H1 (cell line): ENCODE data around the gene MOCS1. TPM values are rescaled to one million over a fixed set of nuclear protein-coding genes. Genes with fewer than 3 reads are reported as not detected.

Source experiments
- CTCF ChIA-PET: fragments of 300-600 bp; sonication (Branson Sonifier 250); formaldehyde crosslinking; loops from one replicate; lab custom pipeline; 2021; ENCODE audit not compliant: partially characterized antibody; lab: Charles Lee
- POLR2A ChIA-PET: fragments of 300-600 bp; sonication (Branson Sonifier 250); formaldehyde crosslinking; loops from one replicate; lab custom pipeline; 2021; ENCODE audit warnings: inconsistent platforms; ENCODE audit not compliant: partially characterized antibody; lab: Charles Lee
- DNase-seq, 2 experiments: peaks; one replicate each; pipeline versions ENCODE4 v3.0.0 to v3.0.0-alpha.2; 2010 to 2022; ENCODE audit warnings: low spot score in 2 of 2, low read depth in 1 of 2, mixed read lengths in 1 of 2
- FAIRE-seq: peaks from 2 replicates; lab custom pipeline; 2011; peaks lifted over from hg19 to GRCh38; lab: Jason Lieb, UNC
- H2AFZ ChIP-seq: 2 replicates; pipeline ENCODE4 v1.8.1; 2012; ENCODE audit warnings: low read length, inconsistent platforms
- H2AK5ac ChIP-seq: 2 replicates; pipeline ENCODE4 v1.6.1; 2013; ENCODE audit warnings: low read depth, low read length
- H2BK120ac ChIP-seq: replicated peaks from 2 replicates; pipeline ENCODE3; 2013; ENCODE audit warnings: low read depth, low read length, inconsistent platforms
- H2BK12ac ChIP-seq: 2 replicates; pipeline ENCODE4 v1.6.1; 2013; ENCODE audit warnings: low read depth, low read length
- H2BK15ac ChIP-seq: 2 replicates; pipeline ENCODE4 v1.6.1; 2013; ENCODE audit warnings: low read length
- H2BK20ac ChIP-seq: 2 replicates; pipeline ENCODE4 v1.6.1; 2013; ENCODE audit warnings: low read length
- H2BK5ac ChIP-seq: 2 replicates; pipeline ENCODE4 v1.6.1; 2013; ENCODE audit warnings: low read depth, low read length
- H3K14ac ChIP-seq: 2 replicates; pipeline ENCODE4 v1.6.1; 2013; ENCODE audit warnings: inconsistent platforms; ENCODE audit not compliant: insufficient read length
- H3K18ac ChIP-seq: 2 replicates; pipeline ENCODE4 v1.6.1; 2013; ENCODE audit warnings: low read length; ENCODE audit errors: extremely low read depth
- H3K23ac ChIP-seq: 2 replicates; pipeline ENCODE4 v1.6.1; 2013; ENCODE audit warnings: inconsistent platforms; ENCODE audit not compliant: insufficient read length
- H3K23me2 ChIP-seq: 2 replicates; pipeline ENCODE4 v1.6.1; 2013; ENCODE audit warnings: low read depth, low read length
- H3K27ac ChIP-seq: 2 replicates; pipeline ENCODE4 v1.6.1; 2011; ENCODE audit warnings: low read depth, low read length, inconsistent platforms
- H3K27me3 ChIP-seq, 4 experiments: replicated peaks in 1 of 4; 1 replicate in 1 of 4; 2 replicates in 3 of 4; pipeline versions ENCODE4 v1.6.1 to v1.8.1; 2011 to 2013; ENCODE audit warnings: low read length in 3 of 4, mild to moderate bottlenecking in 3 of 4, inconsistent platforms in 2 of 4, mixed read lengths in 2 of 4, moderate library complexity in 1 of 4; ENCODE audit not compliant: control insufficient read depth in 3 of 4, insufficient read depth in 3 of 4; ENCODE audit errors: extremely low read depth in 1 of 4
- H3K36me3 ChIP-seq, 4 experiments: 2 replicates each; pipeline versions ENCODE4 v1.6.1 to v1.8.1; 2011 to 2013; ENCODE audit warnings: mild to moderate bottlenecking in 4 of 4, low read length in 3 of 4, moderate library complexity in 2 of 4, control low read depth in 1 of 4, inconsistent platforms in 1 of 4; ENCODE audit not compliant: insufficient read depth in 4 of 4, control insufficient read depth in 2 of 4
- H3K4ac ChIP-seq: replicated peaks from 2 replicates; pipeline ENCODE3; 2013; ENCODE audit warnings: low read length, low read depth, mixed read lengths, inconsistent platforms; ENCODE audit not compliant: insufficient read length
- H3K4me1 ChIP-seq, 4 experiments: replicated peaks in 1 of 4; 1 replicate in 1 of 4; 2 replicates in 3 of 4; pipeline versions ENCODE4 v1.6.1 to v1.8.1; 2011 to 2013; ENCODE audit warnings: low read length in 3 of 4, inconsistent platforms in 2 of 4, mixed read lengths in 1 of 4; ENCODE audit not compliant: insufficient read depth in 4 of 4, control insufficient read depth in 3 of 4
- H3K4me2 ChIP-seq, 2 experiments: 2 replicates each; pipeline versions ENCODE4 v1.6.1 to v1.8.1; 2011 to 2013; ENCODE audit warnings: low read depth in 2 of 2, low read length in 2 of 2, control low read depth in 1 of 2, inconsistent platforms in 1 of 2, mild to moderate bottlenecking in 1 of 2; ENCODE audit not compliant: insufficient read depth in 1 of 2
- H3K4me3 ChIP-seq, 4 experiments: fragments of 200-600, 300-600 bp in 1 of 4; sonication (generic), shearing (Covaris generic), sonication (Bioruptor Twin) in 1 of 4; 2 replicates each; pipeline versions ENCODE4 v1.5.1 to v1.8.1; 2011 to 2016; ENCODE audit warnings: low read length in 4 of 4, low read depth in 3 of 4, control low read depth in 2 of 4, inconsistent platforms in 2 of 4, mild to moderate bottlenecking in 2 of 4, mixed read lengths in 1 of 4, moderate library complexity in 1 of 4; ENCODE audit not compliant: insufficient read depth in 2 of 4; ENCODE audit errors: extremely low read depth in 1 of 4
- H3K56ac ChIP-seq: replicated peaks from 2 replicates; pipeline ENCODE3; 2013; ENCODE audit warnings: low read depth, mild to moderate bottlenecking, mixed read lengths, low read length, inconsistent platforms; ENCODE audit not compliant: insufficient read length
- H3K79me1 ChIP-seq: 2 replicates; pipeline ENCODE4 v1.6.1; 2013; ENCODE audit warnings: low read depth, low read length, control low read depth
- H3K79me2 ChIP-seq, 2 experiments: 2 replicates each; pipeline versions ENCODE4 v1.6.1 to v1.8.1; 2012 to 2013; ENCODE audit warnings: low read length in 2 of 2, mild to moderate bottlenecking in 2 of 2, inconsistent platforms in 1 of 2; ENCODE audit not compliant: insufficient read depth in 2 of 2, control insufficient read depth in 1 of 2
- H3K9ac ChIP-seq, 4 experiments: replicated peaks in 1 of 4; 1 replicate in 1 of 4; 2 replicates in 3 of 4; pipeline versions ENCODE4 v1.6.1 to v1.8.1; 2011 to 2013; ENCODE audit warnings: low read depth in 3 of 4, low read length in 3 of 4, control low read depth in 2 of 4, mild to moderate bottlenecking in 2 of 4, moderate library complexity in 2 of 4, inconsistent platforms in 1 of 4; ENCODE audit errors: extremely low read depth in 1 of 4
- H3K9me3 ChIP-seq, 2 experiments: 2 replicates each; pipeline versions ENCODE4 v1.6.1 to v1.8.1; 2012 to 2013; ENCODE audit warnings: mild to moderate bottlenecking in 2 of 2, moderate library complexity in 2 of 2, control low read depth in 1 of 2, inconsistent platforms in 1 of 2, low read depth in 1 of 2, low read length in 1 of 2, mixed read lengths in 1 of 2; ENCODE audit not compliant: insufficient read depth in 2 of 2
- H4K20me1 ChIP-seq, 2 experiments: replicated peaks in 1 of 2; 2 replicates each; pipeline versions ENCODE3 to v1.8.1; 2011 to 2013; ENCODE audit warnings: inconsistent platforms in 2 of 2, low read length in 2 of 2, mild to moderate bottlenecking in 1 of 2; ENCODE audit not compliant: insufficient read depth in 2 of 2, control insufficient read depth in 1 of 2
- H4K5ac ChIP-seq: 2 replicates; pipeline ENCODE4 v1.6.1; 2013; ENCODE audit warnings: low read length, low read depth, mixed read lengths, inconsistent platforms; ENCODE audit not compliant: insufficient read length
- H4K8ac ChIP-seq: 2 replicates; pipeline ENCODE4 v1.8.0; 2013; ENCODE audit warnings: mild to moderate bottlenecking, moderate library complexity, low read length, inconsistent platforms; ENCODE audit not compliant: insufficient read depth; ENCODE audit errors: extremely low read depth
- H4K91ac ChIP-seq: replicated peaks from 2 replicates; pipeline ENCODE3; 2013; ENCODE audit warnings: low read length, mixed read lengths, inconsistent platforms; ENCODE audit not compliant: insufficient read length
- CREB1 ChIP-seq: IDR thresholded peaks from 2 replicates; pipeline ENCODE4 v1.6.1; 2012; ENCODE audit warnings: inconsistent platforms
- KDM1A ChIP-seq: fragments of 200-600, 300-600 bp; sonication (generic); IDR thresholded peaks from 2 replicates; pipeline ENCODE4 v1.7.1; 2016; ENCODE audit warnings: mild to moderate bottlenecking, low read length, borderline replicate concordance
- RAD21 ChIP-seq, 2 experiments: IDR thresholded peaks in 1 of 2; conservative IDR thresholded peaks in 1 of 2; 2 replicates each; pipeline ENCODE4 v1.6.1; 2011; ENCODE audit warnings: low read depth in 2 of 2, low read length in 2 of 2, improper control_type of control experiment in 1 of 2, inconsistent platforms in 1 of 2, mild to moderate bottlenecking in 1 of 2, moderate library complexity in 1 of 2
- WGBS, 2 experiments: shearing (Covaris generic) in 1 of 2; methylation state at CpG; one replicate each; pipeline versions ENCODE4 v1.1.6 to v1.1.7; 2013 to 2015; ENCODE audit warnings: low lambda C conversion rate in 2 of 2, mixed read lengths in 2 of 2, inconsistent platforms in 1 of 2, low coverage in 1 of 2, missing lambda C conversion rate in 1 of 2; ENCODE audit not compliant: insufficient replicate concordance in 2 of 2, insufficient coverage in 1 of 2, insufficient read length in 1 of 2; ENCODE audit errors: extremely low coverage in 1 of 2, missing lambda C conversion rate in 1 of 2; 5-methylcytosine and 5-hydroxymethylcytosine counted together
- polyA plus RNA-seq, 7 experiments: library from polyadenylated mRNA; depleted of rRNA in 3 of 7; stranded (reverse) in 5 of 7; unstranded in 2 of 7; fragments of >200 nt in 5 of 7; fragments of 200-250 nt in 2 of 7; gene quantifications; 1 replicate in 5 of 7; 2 replicates in 1 of 7; 4 replicates in 1 of 7; pipeline versions ENCODE4 v1.2.1 to v1.2.3, GENCODE V29; 2011 to 2013; ENCODE audit warnings: missing spikeins in 2 of 7, mixed read lengths in 2 of 7
- total RNA-seq: library from RNA; stranded (reverse); fragmentation: NEBNext Ultra II Directional; extraction: Animal tissue kit (Norgen Biotek cat#: 25700); gene quantifications from 2 replicates; pipeline ENCODE4 v1.2.1, GENCODE V29; 2021
- TF ChIP-seq, protein P1 (sequence below), 3 experiments: IDR thresholded peaks; 1 replicate in 2 of 3; 2 replicates in 1 of 3; pipeline versions ENCODE4 v1.5.1 to v1.6.1; 2011; ENCODE audit warnings: low read length in 3 of 3, mild to moderate bottlenecking in 3 of 3, inconsistent platforms in 2 of 3, low read depth in 1 of 3, moderate library complexity in 1 of 3; ENCODE audit not compliant: insufficient read depth in 1 of 3; ENCODE audit errors: control extremely low read depth in 1 of 3

The MOCS1 gene
- total and polyA plus RNA-seq, 2 of the 8 experiments (the other 6 are each of a cell fraction or from before 2014, with no cell fraction given): 13.4 to 19.7 TPM

DNA sequence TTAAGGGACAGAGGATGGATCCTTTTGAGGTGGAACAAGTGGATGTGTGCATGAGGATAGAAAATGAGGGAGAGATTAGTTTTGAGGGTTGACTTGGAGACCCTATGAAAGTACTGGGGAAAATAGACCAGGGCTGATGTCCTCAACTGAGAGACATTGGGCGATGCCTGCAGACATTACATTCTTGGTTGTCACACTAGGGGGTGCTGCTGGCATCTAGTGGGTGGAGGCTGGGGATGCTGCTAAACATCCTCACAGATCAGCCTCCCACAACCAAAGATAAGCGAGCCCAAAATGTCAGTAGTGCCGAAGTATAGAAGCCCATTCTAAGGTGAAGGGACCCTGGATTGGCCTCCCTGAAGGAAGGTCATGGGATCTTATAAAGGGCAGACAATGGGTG lies 63.3 kb downstream of the MOCS1 start:
- Histone ChIP-seq H3K9me3 (no peaks in the 10 kb centered on the region), H3K79me2 (no peaks in the 10 kb centered on the region), H2BK20ac (no peak overlapping the region), H3K23me2 (no peaks in the 10 kb centered on the region), H2AK5ac (no peak overlapping the region), H3K27ac (no peak overlapping the region), H2BK12ac (no peak overlapping the region), H3K23ac (no peak overlapping the region), H3K4me3 (no peak overlapping the region), H2AFZ (no peak overlapping the region), H3K36me3 (no peaks in the 10 kb centered on the region), H4K8ac (no peak overlapping the region; the same call in 1 of the 2 replicates), H2BK120ac (no peak overlapping the region), H3K4me1 (peaks cover 0 to 2% (median 0%) of the 10 kb centered on the region in 4 experiments; a peak in 1 of 7 replicates), H3K14ac (no peak overlapping the region), H3K4ac (no peak overlapping the region), H2BK5ac (no peak overlapping the region), H2BK15ac (no peak overlapping the region), H3K27me3 (no peaks in the 10 kb centered on the region), H3K4me2 (no peak overlapping the region), H3K9ac (no peak overlapping the region), H4K20me1 (no peaks in the 10 kb centered on the region), H4K91ac (no peak overlapping the region), H4K5ac (no peak overlapping the region), H3K79me1 (no peaks in the 10 kb centered on the region), H3K18ac (no peak overlapping the region), H3K56ac (no peak overlapping the region)
- no peak for TF ChIP-seq CREB1
- TF ChIP-seq RAD21 (IDR thresholded peaks at IDR 0.05 in 1 of 2, conservative IDR thresholded peaks at IDR 0.05 in 1 of 2; ENCODE audit: low read depth in 2 of 2, low read length in 2 of 2): peak in 1 of 2 experiments; percentile 42; a peak in 3 of 4 replicates
- TF ChIP-seq, protein P1, sequence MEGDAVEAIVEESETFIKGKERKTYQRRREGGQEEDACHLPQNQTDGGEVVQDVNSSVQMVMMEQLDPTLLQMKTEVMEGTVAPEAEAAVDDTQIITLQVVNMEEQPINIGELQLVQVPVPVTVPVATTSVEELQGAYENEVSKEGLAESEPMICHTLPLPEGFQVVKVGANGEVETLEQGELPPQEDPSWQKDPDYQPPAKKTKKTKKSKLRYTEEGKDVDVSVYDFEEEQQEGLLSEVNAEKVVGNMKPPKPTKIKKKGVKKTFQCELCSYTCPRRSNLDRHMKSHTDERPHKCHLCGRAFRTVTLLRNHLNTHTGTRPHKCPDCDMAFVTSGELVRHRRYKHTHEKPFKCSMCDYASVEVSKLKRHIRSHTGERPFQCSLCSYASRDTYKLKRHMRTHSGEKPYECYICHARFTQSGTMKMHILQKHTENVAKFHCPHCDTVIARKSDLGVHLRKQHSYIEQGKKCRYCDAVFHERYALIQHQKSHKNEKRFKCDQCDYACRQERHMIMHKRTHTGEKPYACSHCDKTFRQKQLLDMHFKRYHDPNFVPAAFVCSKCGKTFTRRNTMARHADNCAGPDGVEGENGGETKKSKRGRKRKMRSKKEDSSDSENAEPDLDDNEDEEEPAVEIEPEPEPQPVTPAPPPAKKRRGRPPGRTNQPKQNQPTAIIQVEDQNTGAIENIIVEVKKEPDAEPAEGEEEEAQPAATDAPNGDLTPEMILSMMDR (IDR thresholded peaks at IDR 0.05; ENCODE audit: control extremely low read depth in 1 of 3, insufficient read depth in 1 of 3, low read depth in 1 of 3, low read length in 3 of 3): peak; percentile 20 to 40 (median 29); a peak in 3 of 4 replicates
- no peak for TF ChIP-seq KDM1A
- ChIA-PET CTCF (interaction anchor here (0.8 to 15.7 kb wide), 4 partner anchors 8 to 30 kb away, joined by 3 to 135 read pairs (median 60); no protein-coding TSS in a partner anchor), POLR2A (interaction anchor here (0.7 kb wide), 1 partner anchor 652 kb away, joined by 3 read pairs; no protein-coding TSS in a partner anchor)
- WGBS, 2 experiments: 91% methylated on average over 3 of the region's 3 CpGs; no CpG with 5 or more reads in 1 of the 2 experiments
- DNase-seq (no peak), FAIRE-seq (no peak)
